Sigmoid colon (tissue), 4 donors: ENCODE data around the gene TCERG1L.

Experiments used
- EP300 ChIP-seq, 4 donors: sonication (generic); formaldehyde crosslinking; IDR thresholded peaks; one replicate each; pipeline ENCODE4 v1.6.1; 2017; ENCODE audit warnings: antibody characterized with exemption in 4 of 4
- TF ChIP-seq, protein P1 (sequence below), 4 experiments: fragments of 450-650 bp in 3 of 4; fragments of 200-600 bp in 1 of 4; IDR thresholded peaks; one replicate each; pipeline ENCODE4 v1.5.1; 2016 to 2019; ENCODE audit warnings: antibody characterized with exemption in 4 of 4, mild to moderate bottlenecking in 3 of 4, moderate library complexity in 2 of 4

GRCh38 chr10:131233611-131234258 lies 77.8 kb downstream of the TCERG1L start:
- TF ChIP-seq, protein P1, sequence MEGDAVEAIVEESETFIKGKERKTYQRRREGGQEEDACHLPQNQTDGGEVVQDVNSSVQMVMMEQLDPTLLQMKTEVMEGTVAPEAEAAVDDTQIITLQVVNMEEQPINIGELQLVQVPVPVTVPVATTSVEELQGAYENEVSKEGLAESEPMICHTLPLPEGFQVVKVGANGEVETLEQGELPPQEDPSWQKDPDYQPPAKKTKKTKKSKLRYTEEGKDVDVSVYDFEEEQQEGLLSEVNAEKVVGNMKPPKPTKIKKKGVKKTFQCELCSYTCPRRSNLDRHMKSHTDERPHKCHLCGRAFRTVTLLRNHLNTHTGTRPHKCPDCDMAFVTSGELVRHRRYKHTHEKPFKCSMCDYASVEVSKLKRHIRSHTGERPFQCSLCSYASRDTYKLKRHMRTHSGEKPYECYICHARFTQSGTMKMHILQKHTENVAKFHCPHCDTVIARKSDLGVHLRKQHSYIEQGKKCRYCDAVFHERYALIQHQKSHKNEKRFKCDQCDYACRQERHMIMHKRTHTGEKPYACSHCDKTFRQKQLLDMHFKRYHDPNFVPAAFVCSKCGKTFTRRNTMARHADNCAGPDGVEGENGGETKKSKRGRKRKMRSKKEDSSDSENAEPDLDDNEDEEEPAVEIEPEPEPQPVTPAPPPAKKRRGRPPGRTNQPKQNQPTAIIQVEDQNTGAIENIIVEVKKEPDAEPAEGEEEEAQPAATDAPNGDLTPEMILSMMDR (IDR thresholded peaks at IDR 0.05) = no peak
- TF ChIP-seq EP300 (IDR thresholded peaks at IDR 0.05) = no peak
